ENCODE data around the gene ADCY9.
"Not testable (repeated sequence)": the region's sequence is repeated elsewhere in the genome, so short reads cannot be mapped to it uniquely, and the experiment has no call there.

Gene ADCY9

GRCh38 chr16:3977376-3977775, 138.9 kb downstream of the ADCY9 start:
- no peak for DNase-seq (ENCODE audit: low read depth in 2 of 2)

DNA sequence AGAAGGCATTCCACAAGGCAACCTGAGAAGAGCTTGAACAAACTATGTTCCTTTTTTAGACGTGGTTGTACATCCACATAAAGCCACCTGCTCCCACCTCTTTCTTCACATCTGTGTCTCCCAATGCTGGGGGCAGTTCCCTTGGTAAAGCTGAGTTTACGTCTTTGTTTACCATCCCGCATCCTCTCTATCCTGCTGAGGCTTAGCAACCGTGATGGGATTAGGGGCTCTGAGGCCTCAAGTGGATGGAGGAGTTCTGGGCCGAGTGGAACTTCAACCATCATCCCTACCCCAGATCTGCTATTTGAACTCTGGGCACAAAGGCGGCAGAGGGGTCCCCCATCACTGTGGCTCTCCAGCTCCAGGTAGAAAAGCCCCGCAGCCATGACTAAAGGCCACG, 141.5 kb downstream of the ADCY9 start:
- no peak for DNase-seq (ENCODE audit: low read depth in 2 of 2)

GRCh38 chr16:3971706-3972105, 144.5 kb downstream of the ADCY9 start:
- DNase-seq (ENCODE audit: low read depth in 2 of 2), result no peak

DNA sequence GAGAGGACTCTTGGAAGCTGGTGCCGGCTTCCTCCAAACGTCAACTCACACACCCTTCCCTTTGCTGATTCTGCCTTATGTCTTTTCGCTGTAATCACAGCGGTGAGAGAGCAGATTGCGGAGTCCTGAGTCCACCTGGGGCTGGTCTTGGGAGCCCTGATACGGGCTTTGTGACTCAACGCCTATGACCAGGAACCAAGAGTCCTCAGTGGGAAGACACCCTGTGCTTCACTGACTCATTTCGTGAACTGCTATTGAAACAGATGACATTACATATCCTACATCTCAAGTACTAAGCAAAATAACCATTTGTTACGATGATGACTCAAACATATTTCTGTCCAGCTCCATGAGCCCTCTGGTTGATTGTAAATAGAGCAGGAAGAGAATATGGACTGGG, 145.0 kb downstream of the ADCY9 start:
- DNase-seq (ENCODE audit: low read depth in 2 of 2), result no peak

DNA sequence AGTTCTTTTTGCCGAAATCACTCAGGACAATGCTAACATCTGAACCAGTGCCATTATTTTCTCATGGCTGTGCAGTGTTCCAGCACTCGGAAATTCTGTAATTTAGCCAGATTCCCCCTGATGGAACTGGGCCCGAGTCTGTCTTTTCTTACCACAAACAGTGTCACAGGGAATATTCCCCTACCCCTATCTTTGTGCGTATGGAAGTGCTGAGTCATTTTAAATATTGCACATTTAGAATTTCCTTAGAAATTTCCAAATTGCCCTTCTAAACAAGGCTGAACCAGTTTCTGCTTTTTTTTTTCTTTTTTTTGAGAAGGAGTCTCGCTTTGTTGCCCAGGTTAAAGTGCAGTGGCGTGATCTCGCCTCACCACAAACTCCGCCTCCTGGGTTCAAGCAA, 147.7 kb downstream of the ADCY9 start:
- no peak for DNase-seq (ENCODE audit: low read depth in 2 of 2)

GRCh38 chr16:3966681-3967080, 149.6 kb downstream of the ADCY9 start:
- DNase-seq (ENCODE audit: low read depth in 2 of 2), result no peak

GRCh38 chr16:3965781-3966582, 150.3 kb downstream of the ADCY9 start:
- DNase-seq (ENCODE audit: low read depth in 2 of 2), result no peak

GRCh38 chr16:3965306-3965705, 150.9 kb downstream of the ADCY9 start:
- no peak for DNase-seq (ENCODE audit: low read depth in 2 of 2)

- DNase-seq (ENCODE audit: low read depth in 2 of 2), result no peak
These were observed 151.5 kb downstream of the ADCY9 start for GRCh38 chr16:3964686-3965290.

- DNase-seq (ENCODE audit: low read depth in 2 of 2), result no peak
These were observed 152.2 kb downstream of the ADCY9 start for GRCh38 chr16:3963886-3964685.

GRCh38 chr16:3963203-3963602, 153.0 kb downstream of the ADCY9 start:
- DNase-seq (ENCODE audit: low read depth in 2 of 2), result no peak

- no peak for DNase-seq (ENCODE audit: low read depth in 2 of 2)
These were observed 154.8 kb downstream of the ADCY9 start for GRCh38 chr16:3961449-3961849.

DNA sequence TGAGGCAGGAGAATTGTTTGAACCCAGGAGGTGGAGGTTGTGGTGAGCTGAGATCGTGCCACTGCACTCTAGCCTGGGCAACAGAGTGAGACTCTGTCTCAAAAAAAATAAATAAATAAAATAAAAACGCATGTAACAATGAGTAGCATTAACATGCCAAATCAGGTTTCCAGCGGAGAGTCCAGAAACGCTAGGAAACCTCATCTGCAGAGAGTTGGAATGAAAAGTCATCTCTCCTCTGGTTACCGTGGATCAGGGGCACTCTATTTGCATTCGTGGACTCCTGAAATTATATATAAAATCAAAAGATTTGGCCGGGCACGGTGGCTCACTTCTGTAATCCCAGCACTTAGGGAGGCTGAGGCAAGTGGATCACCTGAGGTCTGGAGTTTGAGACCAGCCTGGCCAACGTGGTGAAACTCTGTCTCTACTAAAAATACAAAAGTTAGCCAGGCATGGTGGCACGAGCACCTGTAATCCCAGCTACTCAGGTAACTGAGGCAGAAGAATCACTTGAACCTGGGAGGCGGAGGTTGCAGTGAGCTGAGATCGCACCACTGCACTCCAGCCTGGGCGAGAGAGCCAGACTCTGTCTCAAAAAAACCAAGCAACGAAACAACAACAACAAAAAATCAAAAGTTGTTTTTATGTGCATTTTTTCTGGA, 156.2 kb downstream of the ADCY9 start:
- not testable (repeated sequence) for DNase-seq (ENCODE audit: low read depth in 2 of 2)

GRCh38 chr16:3959148-3959547, 157.1 kb downstream of the ADCY9 start:
- no peak for DNase-seq (ENCODE audit: low read depth in 2 of 2)

DNA sequence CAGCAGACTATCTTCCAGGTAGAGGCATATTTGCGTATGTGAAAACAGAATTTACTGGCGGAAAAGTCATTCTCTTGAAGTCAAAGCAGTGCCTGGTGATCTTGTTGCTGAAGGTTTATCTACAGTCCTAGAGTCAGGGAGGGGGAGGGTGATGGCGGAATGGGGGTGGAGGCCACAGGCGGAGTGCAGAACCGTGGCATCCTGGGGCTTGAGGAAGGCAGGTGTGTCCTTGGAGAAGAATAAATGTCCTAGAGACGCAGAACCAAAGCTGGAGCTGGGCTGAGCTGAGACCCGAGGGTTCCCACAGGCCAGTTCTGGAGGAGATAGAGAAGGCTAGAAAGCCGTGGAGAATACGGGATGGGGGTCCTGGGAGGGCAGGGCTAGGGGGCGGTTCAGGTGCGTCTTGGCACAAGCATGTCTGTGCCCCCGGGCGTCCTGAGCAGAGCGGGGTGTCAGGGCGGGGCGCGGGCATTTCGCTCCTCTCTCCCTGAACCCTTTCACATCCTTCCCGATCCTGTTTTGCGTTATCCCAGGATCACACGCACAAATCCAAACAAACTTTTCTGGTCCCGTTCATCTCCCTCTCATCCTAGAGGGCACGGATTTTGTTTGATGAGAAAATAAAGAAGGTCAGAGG, 158.8 kb downstream of the ADCY9 start:
- no peak for DNase-seq (ENCODE audit: low read depth in 2 of 2)

- DNase-seq (ENCODE audit: low read depth in 2 of 2), result no peak
These were observed 161.8 kb downstream of the ADCY9 start for GRCh38 chr16:3954411-3954921.

- DNase-seq (ENCODE audit: low read depth in 2 of 2), result no peak
These were observed 162.4 kb downstream of the ADCY9 start for GRCh38 chr16:3953728-3954410.

- no peak for DNase-seq (ENCODE audit: low read depth in 2 of 2)
These were observed 163.5 kb downstream of the ADCY9 start for GRCh38 chr16:3952737-3953131.

GRCh38 chr16:3951861-3952736, 164.1 kb downstream of the ADCY9 start:
- no peak for DNase-seq (ENCODE audit: low read depth in 2 of 2)

- DNase-seq (ENCODE audit: low read depth in 2 of 2), result not testable (repeated sequence)
These were observed 164.9 kb downstream of the ADCY9 start for GRCh38 chr16:3951380-3951779.

All from stimulated activated CD4-positive, alpha-beta T cell treated with anti-CD3 and anti-CD28 coated beads, Interleukin-15, amount 100 ng/mL, for 48 hours (primary cell).